CD4-positive, alpha-beta T cell (primary cell): ENCODE results near the gene MST1. TPM values are rescaled to one million over a fixed set of nuclear protein-coding genes. Genes with fewer than 3 reads are reported as not detected.

Source experiments
- ATAC-seq: fragments of 200-7000 bp; cut with Tn5 transposase; one replicate; pipeline ENCODE4 v1.10.0; 2022; ENCODE audit warnings: mild to moderate bottlenecking; ENCODE audit not compliant: poor library complexity
- CTCF ChIA-PET: fragments of 350-600 bp; sonication (Branson Sonifier 250); formaldehyde crosslinking; loops from one replicate; lab custom pipeline; 2021; ENCODE audit warnings: antibody characterized with exemption, inconsistent platforms; lab: Charles Lee
- POLR2A ChIA-PET: fragments of 350-600 bp; sonication (Branson Sonifier 250); formaldehyde crosslinking; loops from one replicate; lab custom pipeline; 2021; ENCODE audit warnings: antibody characterized with exemption, inconsistent platforms; lab: Charles Lee
- DNase-seq, 14 experiments: peaks; one replicate each; pipeline ENCODE4 v3.0.0-alpha.2; 2013 to 2020; ENCODE audit warnings: mixed read lengths in 2 of 14
- H3K27ac ChIP-seq, 2 donors: one replicate each; pipeline versions ENCODE4 v1.5.1 to v1.7.0; 2013; ENCODE audit warnings: low read length in 2 of 2, low read depth in 1 of 2, mild to moderate bottlenecking in 1 of 2
- H3K27me3 ChIP-seq, 2 experiments: 1 replicate in 1 of 2; 2 replicates in 1 of 2; pipeline versions ENCODE4 v1.6.1 to v1.7.0; 2013; ENCODE audit warnings: low read length in 2 of 2, control low read depth in 1 of 2, mild to moderate bottlenecking in 1 of 2, moderate library complexity in 1 of 2; ENCODE audit not compliant: insufficient read depth in 2 of 2, control insufficient read depth in 1 of 2
- H3K36me3 ChIP-seq: one replicate; pipeline ENCODE4 v1.6.1; 2013; ENCODE audit warnings: low read length, control low read depth; ENCODE audit not compliant: insufficient read depth
- H3K4me1 ChIP-seq: one replicate; pipeline ENCODE4 v1.6.1; 2013; ENCODE audit warnings: low read length, control low read depth; ENCODE audit not compliant: insufficient read depth
- H3K4me3 ChIP-seq: one replicate; pipeline ENCODE4 v1.5.1; 2013; ENCODE audit warnings: mild to moderate bottlenecking, low read length, moderate library complexity
- H3K9me3 ChIP-seq, 2 experiments: 1 replicate in 1 of 2; 2 replicates in 1 of 2; pipeline versions ENCODE4 v1.6.1 to v1.7.0; 2013; ENCODE audit warnings: low read length in 2 of 2, mild to moderate bottlenecking in 2 of 2, control low read depth in 1 of 2, moderate library complexity in 1 of 2; ENCODE audit not compliant: control insufficient read depth in 1 of 2, insufficient read depth in 1 of 2
- H3K27ac Mint-ChIP-seq: one replicate; pipeline ENCODE4 v1.8.0; 2020; ENCODE audit warnings: mixed read lengths
- H3K27me3 Mint-ChIP-seq: one replicate; pipeline ENCODE4 v1.8.0; 2021; ENCODE audit warnings: mixed read lengths
- H3K36me3 Mint-ChIP-seq: one replicate; pipeline ENCODE4 v1.8.0; 2021; ENCODE audit warnings: low read depth, mixed read lengths
- H3K4me1 Mint-ChIP-seq: one replicate; pipeline ENCODE4 v1.8.0; 2021; ENCODE audit warnings: low read depth, mixed read lengths
- H3K4me3 Mint-ChIP-seq: one replicate; pipeline ENCODE4 v1.8.0; 2020; ENCODE audit warnings: mild to moderate bottlenecking, mixed read lengths
- H3K9me3 Mint-ChIP-seq: one replicate; pipeline ENCODE4 v1.8.0; 2020; ENCODE audit warnings: mixed read lengths
- intact Hi-C, 2 experiments: fragments of 100-400 bp; cut with DNase I in 1 of 2; cut with micrococcal nuclease in 1 of 2; formaldehyde crosslinking; loops; one replicate each; pipeline versions ENCODE4 v1.15.1 to v1.9.0; 2023 to 2025; cut with DNase I, micrococcal nuclease
- total RNA-seq, 174 experiments: library from RNA in 2 of 174; stranded (reverse) in 2 of 174; gene quantifications; one replicate each; pipeline ENCODE4 v1.2.3 and lab custom pipeline; 2021 to 2026
- TF ChIP-seq, protein P1 (sequence below): fragments of 200-600 bp; IDR thresholded peaks from one replicate; pipeline ENCODE4 v1.8.0; 2022; ENCODE audit warnings: antibody characterized with exemption, mild to moderate bottlenecking

Gene MST1
- total RNA-seq, 2 experiments from 2014 or later, result 7.8 TPM

DNA sequence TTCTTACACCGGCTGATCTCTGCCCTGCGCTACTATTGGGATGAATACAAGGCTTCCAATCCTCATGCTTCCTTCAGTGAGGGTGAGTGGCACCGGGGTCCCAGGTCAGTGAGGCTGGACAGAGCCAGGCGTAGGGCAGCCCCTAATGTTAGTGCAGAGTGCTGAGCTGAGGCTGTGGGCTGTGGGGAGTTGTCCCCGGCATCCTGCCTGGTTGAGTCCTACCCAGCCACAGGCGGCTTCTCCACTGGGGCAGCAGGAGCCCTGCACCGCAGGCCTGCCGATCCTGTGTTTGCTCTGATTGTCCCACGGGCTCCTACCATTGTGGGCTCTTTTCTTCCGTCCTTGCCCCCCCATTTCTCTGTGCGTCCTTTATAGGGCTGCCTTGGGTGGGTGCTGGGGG, 13.4 kb upstream of the MST1 start:
- H3K4me3 ChIP-seq, result no peak overlapping the region
- ATAC-seq, result no peak
- no peak overlapping the region for H3K27ac ChIP-seq
- H3K9me3 ChIP-seq, result no peaks in the 10 kb centered on the region
- peaks cover 5% of the 10 kb centered on the region for H3K4me1 ChIP-seq
- POLR2A ChIA-PET, result no interaction called here
- Mint-ChIP-seq H3K4me1 (peaks cover 6% of the 10 kb centered on the region), H3K27ac (no peak overlapping the region), H3K9me3 (no peaks in the 10 kb centered on the region), H3K27me3 (no peaks in the 10 kb centered on the region), H3K4me3 (no peak overlapping the region), H3K36me3 (peaks cover 34% of the 10 kb centered on the region)
- DNase-seq, result no peak
- intact Hi-C loops, result loop anchor here (1.0 to 5.0 kb wide), 3 partner anchors 16 to 205 kb away; partner anchors contain the start of gene AMIGO3 (in 1 of the 2)
- H3K27me3 ChIP-seq, result no peaks in the 10 kb centered on the region
- TF ChIP-seq, protein P1, sequence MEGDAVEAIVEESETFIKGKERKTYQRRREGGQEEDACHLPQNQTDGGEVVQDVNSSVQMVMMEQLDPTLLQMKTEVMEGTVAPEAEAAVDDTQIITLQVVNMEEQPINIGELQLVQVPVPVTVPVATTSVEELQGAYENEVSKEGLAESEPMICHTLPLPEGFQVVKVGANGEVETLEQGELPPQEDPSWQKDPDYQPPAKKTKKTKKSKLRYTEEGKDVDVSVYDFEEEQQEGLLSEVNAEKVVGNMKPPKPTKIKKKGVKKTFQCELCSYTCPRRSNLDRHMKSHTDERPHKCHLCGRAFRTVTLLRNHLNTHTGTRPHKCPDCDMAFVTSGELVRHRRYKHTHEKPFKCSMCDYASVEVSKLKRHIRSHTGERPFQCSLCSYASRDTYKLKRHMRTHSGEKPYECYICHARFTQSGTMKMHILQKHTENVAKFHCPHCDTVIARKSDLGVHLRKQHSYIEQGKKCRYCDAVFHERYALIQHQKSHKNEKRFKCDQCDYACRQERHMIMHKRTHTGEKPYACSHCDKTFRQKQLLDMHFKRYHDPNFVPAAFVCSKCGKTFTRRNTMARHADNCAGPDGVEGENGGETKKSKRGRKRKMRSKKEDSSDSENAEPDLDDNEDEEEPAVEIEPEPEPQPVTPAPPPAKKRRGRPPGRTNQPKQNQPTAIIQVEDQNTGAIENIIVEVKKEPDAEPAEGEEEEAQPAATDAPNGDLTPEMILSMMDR, result no peak
- CTCF ChIA-PET, result interaction anchor here (1.5 to 1.6 kb wide), 2 partner anchors 137 to 163 kb away, joined by 4 to 5 read pairs; no protein-coding TSS in a partner anchor
- H3K36me3 ChIP-seq, result peaks cover 53% of the 10 kb centered on the region

DNA sequence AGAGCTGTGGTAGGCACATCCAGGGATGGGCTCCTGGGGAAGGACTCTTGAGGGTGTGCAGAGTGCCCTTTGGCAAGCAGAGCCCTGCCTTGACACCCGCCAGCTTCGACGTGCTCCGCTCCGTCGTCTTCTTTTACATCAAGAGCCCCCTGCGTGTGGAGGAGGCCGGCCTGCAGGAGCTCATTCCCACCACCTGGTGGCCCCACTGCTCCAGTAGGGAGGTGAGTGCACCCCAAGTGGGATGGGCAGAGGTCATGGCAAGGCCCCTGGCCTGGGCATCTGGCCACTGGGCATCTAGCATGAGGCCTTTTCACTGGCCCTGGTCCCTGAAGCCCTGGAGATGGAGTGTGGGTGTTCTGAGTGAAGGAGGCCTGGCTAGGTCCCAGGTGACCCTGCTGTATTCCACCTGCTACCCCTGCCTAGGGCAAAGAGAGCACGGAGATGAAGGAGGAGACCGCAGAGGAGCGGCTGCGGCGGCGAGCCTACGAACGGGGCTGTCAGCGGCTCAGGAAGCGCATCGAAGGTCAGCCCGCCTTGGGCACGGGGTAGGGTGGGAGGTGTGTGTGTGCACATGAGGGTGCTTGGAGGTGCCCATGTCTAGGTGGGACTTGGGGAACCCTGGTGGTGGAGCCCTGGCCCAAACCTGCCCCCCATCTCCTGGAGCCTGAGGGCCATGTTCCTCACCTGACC, 12.3 kb upstream of the MST1 start:
- Mint-ChIP-seq H3K4me3 (no peak overlapping the region), H3K27ac (no peak overlapping the region), H3K4me1 (peaks cover 6% of the 10 kb centered on the region), H3K27me3 (no peaks in the 10 kb centered on the region), H3K36me3 (peaks cover 31% of the 10 kb centered on the region), H3K9me3 (no peaks in the 10 kb centered on the region)
- Histone ChIP-seq H3K27ac (no peak overlapping the region), H3K4me1 (peaks cover 5% of the 10 kb centered on the region), H3K36me3 (peaks cover 58% of the 10 kb centered on the region), H3K4me3 (no peak overlapping the region), H3K9me3 (no peaks in the 10 kb centered on the region), H3K27me3 (no peaks in the 10 kb centered on the region)
- intact Hi-C loops, result loop anchor here (2.0 to 5.0 kb wide), 2 partner anchors 17 to 206 kb away; partner anchors contain the start of gene AMIGO3 (in 1 of the 2)
- POLR2A ChIA-PET, result no interaction called here
- TF ChIP-seq, protein P1, result no peak
- DNase-seq (no peak), ATAC-seq (no peak)
- CTCF ChIA-PET, result no interaction called here

DNA sequence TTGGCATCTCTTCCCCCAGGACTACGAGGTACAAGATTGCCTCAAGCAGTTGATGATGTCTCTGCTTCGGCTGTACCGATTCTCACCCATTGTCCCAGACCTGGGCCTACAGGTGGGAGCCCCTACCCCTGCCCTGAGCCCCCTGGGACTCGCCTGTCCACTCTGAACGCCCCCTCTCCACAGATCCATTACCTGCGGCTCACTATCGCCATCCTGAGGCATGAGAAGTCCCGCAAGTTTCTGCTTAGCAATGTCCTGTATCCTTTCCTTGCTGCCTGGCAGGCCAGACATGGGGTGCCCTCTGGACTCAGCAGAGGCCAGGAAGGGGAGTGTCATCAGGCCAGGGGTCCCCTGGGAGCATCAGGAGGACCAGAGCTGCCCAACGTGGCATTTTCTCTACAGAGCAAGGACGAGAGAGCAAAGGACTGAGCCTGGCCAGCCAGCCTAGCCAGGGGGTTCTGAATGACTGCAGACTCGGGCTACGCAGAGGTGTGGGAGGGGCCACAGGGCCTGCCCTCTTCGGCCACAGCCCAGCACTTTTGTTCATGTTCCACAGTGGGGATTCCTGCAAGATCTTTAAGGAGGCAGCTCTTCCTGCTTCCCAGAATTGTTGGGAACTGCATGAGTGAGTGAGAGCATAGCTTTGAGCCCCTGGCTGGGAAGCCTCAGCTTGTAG, 11.3 kb upstream of the MST1 start:
- POLR2A ChIA-PET, result no interaction called here
- peaks cover 31% of the 10 kb centered on the region for H3K36me3 Mint-ChIP-seq
- no peaks in the 10 kb centered on the region for H3K27me3 Mint-ChIP-seq
- DNase-seq (no peak), ATAC-seq (no peak)
- H3K27ac ChIP-seq, result no peak overlapping the region
- peaks cover 5% of the 10 kb centered on the region for H3K4me1 ChIP-seq
- no peak overlapping the region for H3K4me3 Mint-ChIP-seq
- no peak overlapping the region for H3K27ac Mint-ChIP-seq
- CTCF ChIA-PET, result no interaction called here
- H3K27me3 ChIP-seq, result no peaks in the 10 kb centered on the region
- intact Hi-C loops, result loop anchor here in 1 of 2 experiments (5.0 kb wide), 1 partner anchor 207 kb away; no protein-coding TSS in a partner anchor
- no peak overlapping the region for H3K4me3 ChIP-seq
- H3K4me1 Mint-ChIP-seq, result peaks cover 6% of the 10 kb centered on the region
- peaks cover 54% of the 10 kb centered on the region for H3K36me3 ChIP-seq
- H3K9me3 ChIP-seq, result no peaks in the 10 kb centered on the region
- H3K9me3 Mint-ChIP-seq, result no peaks in the 10 kb centered on the region
- TF ChIP-seq, protein P1, result no peak
